BLaER1 (cell line): ENCODE results near the gene ARHGAP26.
A peak's percentile ranks its signal among the peaks of the same experiment; 100 is the strongest.

Experiments used
- H3K27ac ChIP-seq: shearing (Covaris generic); formaldehyde crosslinking; 2 replicates; pipeline ENCODE4 v1.8.1; 2022
- H3K27me3 ChIP-seq: shearing (Covaris generic); formaldehyde crosslinking; 2 replicates; pipeline ENCODE4 v1.8.1; 2022
- H3K36me3 ChIP-seq: shearing (Covaris generic); formaldehyde crosslinking; 2 replicates; pipeline ENCODE4 v1.8.1; 2022
- H3K4me1 ChIP-seq: shearing (Covaris generic); formaldehyde crosslinking; 2 replicates; pipeline ENCODE4 v1.8.1; 2022
- H3K4me2 ChIP-seq: shearing (Covaris generic); formaldehyde crosslinking; 2 replicates; pipeline ENCODE4 v1.8.1; 2022
- H3K4me3 ChIP-seq: shearing (Covaris generic); formaldehyde crosslinking; 2 replicates; pipeline ENCODE4 v1.8.1; 2022
- H3K9ac ChIP-seq: shearing (Covaris generic); formaldehyde crosslinking; 2 replicates; pipeline ENCODE4 v1.8.1; 2022
- H3K9me3 ChIP-seq: shearing (Covaris generic); formaldehyde crosslinking; 2 replicates; pipeline ENCODE4 v1.8.1; 2022
- H4K20me1 ChIP-seq: shearing (Covaris generic); formaldehyde crosslinking; 2 replicates; pipeline ENCODE4 v1.8.1; 2022
- Cebpa-rat ChIP-seq: shearing (Covaris generic); IDR thresholded peaks from 2 replicates; pipeline ENCODE4 v1.8.1; 2022

Gene ARHGAP26

DNA sequence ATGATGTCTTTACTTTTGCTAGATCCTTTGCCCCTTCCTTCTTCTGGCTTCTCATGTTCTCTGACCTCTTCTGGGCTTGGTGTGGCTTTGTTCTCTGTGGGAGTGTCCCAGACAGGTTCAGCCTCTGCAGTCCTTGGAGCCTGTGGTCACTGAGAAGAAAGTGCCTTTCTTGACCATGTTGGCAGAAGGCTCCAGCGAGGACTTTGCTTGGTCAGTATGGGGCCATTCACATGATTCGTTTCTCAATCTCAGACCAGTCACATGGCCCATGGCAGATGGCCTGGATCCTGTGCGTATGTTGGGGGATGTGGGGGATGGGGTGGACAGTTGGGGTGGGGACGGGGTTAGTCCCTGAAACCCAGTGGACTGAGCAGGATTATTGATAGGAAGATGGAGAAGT is 274.1 kb downstream of the ARHGAP26 start:
- Histone ChIP-seq H3K4me3 (no peak overlapping the region), H3K27me3 (no peaks in the 10 kb centered on the region), H3K9me3 (no peaks in the 10 kb centered on the region), H3K4me2 (no peak overlapping the region), H3K27ac (no peak overlapping the region), H3K4me1 (no peaks in the 10 kb centered on the region), H3K9ac (no peak overlapping the region), H3K36me3 (peaks cover 7% of the 10 kb centered on the region), H4K20me1 (no peaks in the 10 kb centered on the region)
- no peak for TF ChIP-seq Cebpa-rat

DNA sequence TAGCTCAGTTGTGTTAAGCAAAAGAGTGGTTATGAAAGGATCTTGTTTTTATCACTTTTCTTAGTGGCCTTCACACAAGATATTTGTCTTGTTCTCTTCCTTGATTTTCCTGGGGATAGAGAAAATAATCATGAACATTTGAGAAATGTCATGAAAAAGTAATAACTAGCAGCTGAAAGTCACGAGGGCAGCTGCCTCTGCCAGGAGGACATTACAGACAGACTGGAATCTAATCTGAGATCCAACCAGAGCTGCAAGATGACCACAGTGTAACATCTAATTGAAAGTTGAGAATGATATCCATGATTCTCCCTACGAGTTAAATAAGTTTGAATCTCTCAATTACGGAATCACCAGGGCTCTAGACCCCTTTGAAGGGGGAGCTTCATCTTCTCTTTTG is 274.9 kb downstream of the ARHGAP26 start:
- Histone ChIP-seq H3K4me1 (no peaks in the 10 kb centered on the region), H3K9ac (no peak overlapping the region), H3K4me2 (no peak overlapping the region), H3K9me3 (no peaks in the 10 kb centered on the region), H3K27me3 (no peaks in the 10 kb centered on the region), H3K4me3 (no peak overlapping the region), H3K27ac (no peak overlapping the region), H4K20me1 (no peaks in the 10 kb centered on the region), H3K36me3 (peaks cover 7% of the 10 kb centered on the region)
- TF ChIP-seq Cebpa-rat: no peak

DNA sequence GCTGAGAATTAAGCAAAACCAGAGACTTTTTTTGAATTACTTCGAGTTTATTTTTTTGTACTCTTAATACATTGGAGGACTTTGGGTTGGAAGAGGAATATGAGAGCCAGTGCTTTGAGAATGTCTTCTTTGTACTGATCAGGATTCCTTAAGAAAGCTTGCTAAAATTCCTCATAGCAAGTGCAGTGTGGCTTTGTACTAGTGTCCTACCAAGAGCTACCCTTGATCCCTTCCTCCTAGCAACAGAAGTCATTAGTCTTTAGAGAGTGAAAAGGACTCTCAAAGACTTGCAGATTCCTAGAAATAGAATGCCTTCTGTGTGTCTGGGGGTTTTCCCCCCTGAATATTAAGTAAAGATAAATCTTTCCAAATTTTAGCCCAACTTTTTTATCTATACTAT is 276.1 kb downstream of the ARHGAP26 start:
- TF ChIP-seq Cebpa-rat: no peak
- H3K27me3 ChIP-seq: no peaks in the 10 kb centered on the region
- H3K27ac ChIP-seq: no peak overlapping the region
- no peaks in the 10 kb centered on the region for H3K4me1 ChIP-seq
- H3K4me3 ChIP-seq: no peak overlapping the region
- H3K36me3 ChIP-seq: peaks cover 7% of the 10 kb centered on the region
- no peak overlapping the region for H3K4me2 ChIP-seq
- no peaks in the 10 kb centered on the region for H4K20me1 ChIP-seq
- H3K9me3 ChIP-seq: no peaks in the 10 kb centered on the region
- H3K9ac ChIP-seq: no peak overlapping the region

DNA sequence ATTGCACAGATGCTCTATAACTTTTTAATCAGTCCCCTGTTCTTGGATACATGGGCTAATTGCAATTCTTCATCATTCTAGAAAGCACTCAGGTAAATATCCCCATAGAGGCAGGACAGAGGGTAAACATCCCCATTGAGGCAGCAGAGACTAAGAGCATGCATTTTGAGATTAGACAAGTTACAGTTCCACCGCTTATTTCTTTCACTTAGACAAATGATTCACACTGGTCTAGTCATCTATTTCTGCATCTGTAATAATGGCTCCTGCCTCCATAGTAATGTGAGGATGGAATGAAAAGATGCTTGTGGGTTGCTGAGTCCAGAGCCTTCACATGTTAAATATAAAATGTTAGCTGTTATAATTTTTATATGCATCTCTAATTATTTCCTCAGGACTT is 276.9 kb downstream of the ARHGAP26 start:
- H3K4me3 ChIP-seq: no peak overlapping the region
- H3K27me3 ChIP-seq: no peaks in the 10 kb centered on the region
- no peak overlapping the region for H3K27ac ChIP-seq
- H3K4me2 ChIP-seq: no peak overlapping the region
- H3K9ac ChIP-seq: no peak overlapping the region
- no peaks in the 10 kb centered on the region for H3K9me3 ChIP-seq
- peaks cover under 1% of the 10 kb centered on the region for H3K36me3 ChIP-seq
- H4K20me1 ChIP-seq: no peaks in the 10 kb centered on the region
- TF ChIP-seq Cebpa-rat: no peak
- H3K4me1 ChIP-seq: no peaks in the 10 kb centered on the region

DNA sequence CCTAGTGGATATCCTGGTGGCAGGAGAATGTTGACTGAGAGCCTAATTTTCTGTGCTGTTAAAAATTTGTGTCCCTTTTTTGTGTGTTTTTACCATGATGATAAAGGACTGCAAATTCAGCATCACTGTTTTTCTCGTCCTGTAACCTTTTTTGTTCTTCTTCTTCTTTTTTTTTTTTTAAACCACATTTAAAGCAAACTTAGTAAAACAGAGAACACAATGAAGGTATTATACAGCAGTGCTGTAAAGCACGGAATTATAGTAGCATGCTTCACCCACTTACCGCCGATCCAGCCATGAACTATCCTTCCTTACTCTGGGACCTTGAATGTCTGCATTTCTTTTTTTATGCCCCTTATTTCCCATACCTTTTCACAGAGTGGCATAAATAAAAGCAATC is 280.0 kb downstream of the ARHGAP26 start:
- H3K4me2 ChIP-seq: no peak overlapping the region
- H3K27ac ChIP-seq: no peak overlapping the region
- TF ChIP-seq Cebpa-rat: no peak
- no peaks in the 10 kb centered on the region for H4K20me1 ChIP-seq
- no peak overlapping the region for H3K4me3 ChIP-seq
- H3K27me3 ChIP-seq: no peaks in the 10 kb centered on the region
- H3K9ac ChIP-seq: no peak overlapping the region
- H3K9me3 ChIP-seq: no peaks in the 10 kb centered on the region
- no peaks in the 10 kb centered on the region for H3K4me1 ChIP-seq
- peaks cover 5% of the 10 kb centered on the region; the same call in 1 of the 2 replicates for H3K36me3 ChIP-seq

DNA sequence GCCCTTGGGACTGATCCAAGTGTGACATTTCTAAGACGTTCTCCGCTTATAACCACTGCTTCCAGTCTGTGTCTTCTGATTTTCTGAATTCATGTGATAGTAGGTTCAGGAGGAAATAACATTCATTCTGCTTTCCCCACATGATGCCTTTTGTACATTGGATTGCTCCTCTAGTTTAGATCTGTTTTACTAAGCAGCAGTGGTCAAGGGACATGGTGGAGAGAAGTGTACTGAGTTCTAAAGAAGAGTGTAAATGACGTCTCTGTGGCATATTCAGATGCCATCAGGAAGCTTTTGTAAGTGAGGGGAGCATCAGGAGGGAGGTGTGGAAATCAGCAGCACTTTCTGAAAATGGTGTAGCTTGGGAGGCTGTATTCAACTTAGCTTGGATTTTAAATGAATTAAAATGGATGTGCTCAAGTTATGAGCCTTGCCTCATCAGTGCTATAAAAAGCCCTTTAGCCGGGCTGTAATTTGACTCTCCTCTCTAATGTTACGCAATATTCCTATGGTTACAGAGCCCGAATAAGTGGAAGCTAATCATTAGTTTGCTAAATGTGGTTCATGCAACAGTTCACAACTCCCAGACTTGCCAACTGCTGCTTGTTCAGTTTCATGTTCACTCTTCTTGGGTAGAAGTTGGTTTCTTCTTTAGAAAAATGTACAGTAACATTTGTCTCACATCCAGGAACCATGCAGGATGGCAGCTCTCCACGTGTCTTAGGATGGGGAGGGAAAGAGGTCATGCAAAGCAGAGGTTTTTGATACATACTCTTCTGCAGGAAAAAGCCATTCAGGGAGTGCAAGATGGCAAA is 281.3 kb downstream of the ARHGAP26 start:
- no peaks in the 10 kb centered on the region for H4K20me1 ChIP-seq
- H3K36me3 ChIP-seq: peaks cover 5% of the 10 kb centered on the region; the same call in 1 of the 2 replicates
- H3K9me3 ChIP-seq: no peaks in the 10 kb centered on the region
- no peak overlapping the region for H3K4me2 ChIP-seq
- H3K27ac ChIP-seq: no peak overlapping the region
- H3K4me1 ChIP-seq: no peaks in the 10 kb centered on the region
- H3K4me3 ChIP-seq: no peak overlapping the region
- TF ChIP-seq Cebpa-rat: peak; percentile 92
- H3K27me3 ChIP-seq: no peaks in the 10 kb centered on the region
- H3K9ac ChIP-seq: no peak overlapping the region

DNA sequence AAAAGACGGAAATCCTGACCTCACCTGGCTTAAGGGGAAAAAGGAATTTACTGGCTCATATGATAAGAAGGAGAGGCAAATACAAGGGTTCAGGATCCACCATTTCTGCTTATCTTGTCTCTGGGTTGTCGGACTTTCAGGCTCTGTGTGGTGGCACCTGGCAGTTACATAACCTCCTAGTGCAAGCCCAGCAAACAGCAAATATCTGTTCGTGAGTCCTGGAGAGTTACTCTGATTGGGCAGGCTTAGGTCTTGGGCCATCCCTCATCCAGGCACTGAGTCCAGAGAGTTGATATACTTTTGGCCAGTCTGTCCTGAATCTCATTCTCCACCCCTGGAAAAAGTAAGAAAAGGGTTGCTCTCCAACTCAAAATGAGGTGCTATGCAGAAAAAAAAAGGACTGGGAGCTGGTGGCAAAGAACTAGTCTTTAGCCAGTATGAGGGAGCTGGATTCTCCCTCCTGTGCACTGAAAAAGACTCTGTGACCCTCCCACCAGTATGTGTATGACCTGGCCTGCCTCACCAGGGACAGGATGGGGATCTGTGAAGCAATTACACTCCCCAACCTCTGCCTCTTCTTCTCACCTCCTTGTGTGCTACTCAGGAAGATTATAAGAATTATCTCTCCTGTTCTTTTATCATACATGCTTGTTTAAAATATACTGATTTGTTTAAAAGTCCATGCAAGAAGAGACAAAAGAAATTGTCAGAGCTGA is 282.9 kb downstream of the ARHGAP26 start:
- Histone ChIP-seq H3K9ac (no peak overlapping the region), H3K36me3 (peaks cover 10% of the 10 kb centered on the region), H3K9me3 (no peaks in the 10 kb centered on the region), H3K27ac (no peak overlapping the region), H3K4me1 (no peaks in the 10 kb centered on the region), H3K27me3 (no peaks in the 10 kb centered on the region), H3K4me3 (no peak overlapping the region), H4K20me1 (no peaks in the 10 kb centered on the region), H3K4me2 (no peak overlapping the region)
- TF ChIP-seq Cebpa-rat: no peak

DNA sequence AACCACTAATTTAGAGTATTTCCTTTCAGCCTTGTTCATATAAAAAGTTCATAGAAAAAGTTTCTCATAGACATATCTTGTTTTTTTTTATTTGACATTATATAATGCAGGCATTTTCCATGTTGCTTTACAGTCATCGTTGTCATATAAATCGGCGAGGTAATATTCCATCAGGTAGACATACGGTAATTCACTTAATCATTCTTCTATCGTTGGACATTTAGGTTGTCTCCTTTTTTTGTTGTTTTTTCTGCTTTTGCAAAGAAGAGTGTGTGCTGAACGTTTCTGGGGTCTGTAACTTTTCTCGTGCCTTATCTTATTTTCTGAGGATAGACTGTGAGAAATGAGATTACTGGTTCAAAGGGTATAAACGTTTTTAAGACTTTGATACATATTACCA is 283.6 kb downstream of the ARHGAP26 start:
- H3K27me3 ChIP-seq: no peaks in the 10 kb centered on the region
- TF ChIP-seq Cebpa-rat: no peak
- no peaks in the 10 kb centered on the region for H3K4me1 ChIP-seq
- H3K9ac ChIP-seq: no peak overlapping the region
- no peak overlapping the region for H3K4me2 ChIP-seq
- H3K36me3 ChIP-seq: peaks cover 15% of the 10 kb centered on the region
- H3K27ac ChIP-seq: no peak overlapping the region
- H3K4me3 ChIP-seq: no peak overlapping the region
- no peaks in the 10 kb centered on the region for H3K9me3 ChIP-seq
- H4K20me1 ChIP-seq: no peaks in the 10 kb centered on the region

DNA sequence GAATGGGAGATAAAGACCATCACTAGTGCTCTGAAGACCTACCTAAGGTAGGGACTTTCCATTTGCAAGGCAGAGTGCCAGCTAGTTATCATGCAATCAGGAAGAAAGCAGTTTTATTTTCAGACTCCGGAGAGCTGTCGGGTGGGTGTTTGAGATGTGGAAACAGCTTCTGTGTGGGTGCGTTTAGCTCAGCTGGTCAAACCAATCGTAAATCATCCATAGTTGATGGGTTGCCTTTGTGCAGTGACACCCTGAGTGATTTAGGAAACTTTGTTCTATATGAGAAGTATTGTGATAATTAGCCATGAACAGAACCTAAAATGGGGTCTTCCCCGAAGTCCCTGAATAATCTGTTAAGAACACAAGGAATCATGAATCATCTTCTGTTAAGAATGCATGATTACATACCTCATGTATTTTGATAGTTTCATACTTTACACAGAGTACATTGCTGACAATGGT is 284.3 kb downstream of the ARHGAP26 start:
- Histone ChIP-seq H3K4me2 (no peak overlapping the region), H3K9me3 (no peaks in the 10 kb centered on the region), H4K20me1 (no peaks in the 10 kb centered on the region), H3K27me3 (no peaks in the 10 kb centered on the region), H3K27ac (no peak overlapping the region), H3K9ac (no peak overlapping the region), H3K4me1 (no peaks in the 10 kb centered on the region), H3K36me3 (peaks cover 15% of the 10 kb centered on the region), H3K4me3 (no peak overlapping the region)
- TF ChIP-seq Cebpa-rat: no peak

DNA sequence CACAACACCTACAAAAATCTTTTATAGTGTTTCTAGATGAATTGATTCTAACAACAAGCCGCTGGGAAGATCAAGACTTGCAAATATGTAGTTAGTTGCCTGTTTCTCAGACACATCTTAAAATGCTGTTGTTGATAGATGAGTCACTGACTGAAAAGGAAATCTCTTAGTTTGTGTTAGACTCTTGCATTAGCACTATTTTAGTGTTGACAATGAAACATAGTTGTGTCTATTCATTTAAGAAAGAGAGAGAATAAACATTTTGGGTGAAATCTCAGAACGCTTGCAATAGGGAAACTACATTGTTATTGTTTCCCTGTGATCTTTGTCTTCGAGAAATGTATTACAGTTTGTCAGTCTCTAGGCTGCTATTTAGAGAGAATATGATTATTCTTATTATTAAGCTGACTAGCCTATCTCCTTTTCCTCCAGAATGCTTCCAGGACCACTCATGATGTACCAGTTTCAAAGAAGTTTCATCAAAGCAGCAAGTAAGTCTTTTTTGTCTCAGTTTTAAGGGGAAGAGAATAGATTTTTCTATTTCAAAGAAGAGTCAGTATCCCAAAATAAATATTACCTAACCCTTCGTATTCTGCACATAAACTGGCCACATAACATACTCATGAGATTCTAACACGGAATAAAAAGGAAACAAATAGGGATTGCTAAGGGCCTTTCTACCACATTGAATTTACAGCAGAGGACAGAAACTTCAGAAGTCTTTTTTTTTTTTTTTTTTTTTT is 285.6 kb downstream of the ARHGAP26 start:
- TF ChIP-seq Cebpa-rat: no peak
- Histone ChIP-seq H3K9ac (no peak overlapping the region), H3K36me3 (peaks cover 15% of the 10 kb centered on the region), H4K20me1 (no peaks in the 10 kb centered on the region), H3K4me2 (no peak overlapping the region), H3K4me1 (no peaks in the 10 kb centered on the region), H3K4me3 (no peak overlapping the region), H3K27me3 (no peaks in the 10 kb centered on the region), H3K27ac (no peak overlapping the region), H3K9me3 (no peaks in the 10 kb centered on the region)
